DMS79 (cell line): Measurements from ENCODE around the gene SYPL2.
"Not testable (repeated sequence)": the region's sequence is repeated elsewhere in the genome, so short reads cannot be mapped to it uniquely, and the experiment has no call there.

ENCODE experiments used
- DNase-seq: peaks from one replicate; lab custom pipeline; 2025; lab: John Stamatoyannopoulos, UW

SYPL2 gene

DNA sequence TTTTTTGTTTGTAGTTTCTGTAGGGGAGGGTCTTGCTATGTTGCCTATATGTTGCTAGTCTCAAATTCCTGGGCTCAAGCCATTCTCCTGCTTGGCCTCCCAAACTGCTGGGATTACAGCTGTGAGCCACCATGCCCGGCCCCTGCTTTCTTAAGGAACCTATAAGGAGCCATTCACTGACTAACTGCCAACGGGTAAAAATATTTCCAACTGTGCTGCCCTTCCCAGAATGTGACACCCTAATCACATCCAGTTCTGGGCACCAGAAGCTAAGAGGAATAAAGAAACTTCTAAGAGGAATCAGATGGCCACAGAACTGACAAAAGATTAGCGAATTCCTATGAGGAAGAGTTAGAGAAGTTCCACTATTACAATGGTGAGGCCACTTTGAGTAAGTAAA, 6.4 kb downstream of the SYPL2 start:
- no peak for DNase-seq

DNA sequence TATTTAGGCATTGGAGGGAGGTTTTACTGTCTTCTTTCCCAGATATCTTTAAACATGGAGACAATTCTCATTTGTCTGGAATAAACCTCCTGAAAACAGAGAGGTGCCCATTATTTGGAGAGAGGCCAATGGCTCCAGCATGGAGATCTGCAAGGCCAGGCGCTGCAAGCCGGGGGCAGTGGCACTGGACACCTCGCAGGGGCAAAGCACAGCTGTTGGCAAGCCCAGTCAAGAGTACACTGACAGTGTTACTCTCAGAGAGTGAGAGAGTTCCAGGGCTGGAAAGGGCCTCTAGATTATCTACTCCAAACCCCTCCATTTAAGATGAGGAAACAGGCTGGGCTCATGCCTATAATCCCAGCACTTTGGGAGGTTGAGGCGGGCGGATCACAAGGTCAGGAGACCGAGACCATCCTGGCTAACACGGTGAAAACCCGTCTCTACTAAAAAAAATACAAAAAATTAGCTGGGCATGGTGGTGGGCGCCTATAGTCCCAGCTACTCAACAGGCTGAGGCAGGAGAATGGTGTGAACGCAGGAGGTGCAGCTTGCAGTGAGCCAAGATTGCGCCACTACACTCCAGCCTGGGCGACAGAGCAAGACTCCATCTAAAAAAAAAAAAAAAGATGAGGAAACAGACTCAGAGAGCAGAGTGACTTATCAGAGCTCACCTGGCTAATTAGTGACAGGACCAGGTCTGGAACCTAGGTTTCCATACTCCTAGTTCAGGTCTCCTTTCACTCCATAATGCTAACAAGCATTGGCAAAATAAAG, 7.1 kb downstream of the SYPL2 start:
- DNase-seq: not testable (repeated sequence)

DNA sequence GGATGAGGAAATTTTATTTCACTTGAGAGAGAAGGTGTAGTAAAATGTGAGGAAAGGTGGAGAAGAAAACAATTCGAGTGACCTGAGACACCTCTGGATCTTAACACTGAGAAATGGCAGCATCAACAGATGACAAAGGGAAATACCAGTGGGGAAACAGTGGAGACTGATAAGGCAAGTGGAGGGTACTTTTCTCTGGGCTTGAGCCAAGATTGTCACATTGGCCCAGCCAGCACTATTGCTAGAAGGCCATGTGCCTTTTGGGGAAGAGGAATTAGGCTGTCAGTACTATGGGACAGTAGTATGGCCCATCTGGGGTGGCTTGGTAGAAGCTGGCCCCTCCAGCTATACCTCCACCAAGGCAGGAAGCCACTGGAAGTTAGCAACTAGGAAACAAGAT, 8.4 kb downstream of the SYPL2 start:
- no peak for DNase-seq

DNA sequence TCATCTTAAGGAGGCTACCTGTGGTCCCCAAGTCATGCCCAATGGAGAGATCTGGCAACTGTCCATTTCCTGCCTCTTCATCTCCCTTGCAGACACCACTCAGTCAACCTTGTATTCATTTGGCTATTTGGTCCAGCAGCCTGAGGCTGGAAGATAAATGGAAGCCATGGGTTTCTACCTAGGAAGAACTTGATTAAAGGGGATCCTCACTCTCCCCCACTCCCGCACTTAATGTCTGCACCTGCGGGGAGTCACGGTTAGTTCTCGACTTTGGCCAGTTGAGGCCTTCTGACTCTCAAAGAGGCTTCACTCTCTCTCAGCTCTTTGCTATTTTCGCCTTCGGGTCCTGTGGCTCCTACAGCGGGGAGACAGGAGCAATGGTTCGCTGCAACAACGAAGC, 8.9 kb downstream of the SYPL2 start:
- no peak for DNase-seq

DNA sequence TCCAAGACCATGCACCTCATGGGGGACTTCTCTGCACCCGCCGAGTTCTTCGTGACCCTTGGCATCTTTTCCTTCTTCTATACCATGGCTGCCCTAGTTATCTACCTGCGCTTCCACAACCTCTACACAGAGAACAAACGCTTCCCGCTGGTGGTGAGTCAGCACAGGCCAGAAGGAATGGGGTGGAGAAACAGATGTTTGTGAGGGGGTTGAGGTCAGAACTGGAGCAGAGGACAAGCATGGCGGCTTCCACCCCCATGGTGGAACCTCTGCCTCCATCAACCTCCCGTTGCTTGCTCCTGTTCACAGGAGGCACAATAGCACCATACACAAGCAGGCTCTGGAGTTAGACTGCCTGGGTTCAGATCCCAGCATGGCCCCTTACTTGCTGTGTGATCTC, 10.5 kb downstream of the SYPL2 start:
- no peak for DNase-seq

DNA sequence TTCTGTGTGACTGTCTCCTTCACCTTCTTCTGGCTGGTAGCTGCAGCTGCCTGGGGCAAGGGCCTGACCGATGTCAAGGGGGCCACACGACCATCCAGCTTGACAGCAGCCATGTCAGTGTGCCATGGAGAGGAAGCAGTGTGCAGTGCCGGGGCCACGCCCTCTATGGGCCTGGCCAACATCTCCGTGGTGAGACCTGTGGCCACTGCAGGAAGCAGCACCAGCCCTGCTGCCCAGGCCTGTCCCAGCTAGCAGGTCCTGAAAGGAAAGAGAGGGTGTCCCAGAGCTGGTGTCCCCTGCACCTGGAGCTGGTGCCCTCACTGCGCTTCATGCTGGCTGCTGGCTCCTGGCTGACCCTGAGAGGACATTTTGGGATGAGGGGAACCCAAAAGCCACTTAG, 11.5 kb downstream of the SYPL2 start:
- no peak for DNase-seq

DNA sequence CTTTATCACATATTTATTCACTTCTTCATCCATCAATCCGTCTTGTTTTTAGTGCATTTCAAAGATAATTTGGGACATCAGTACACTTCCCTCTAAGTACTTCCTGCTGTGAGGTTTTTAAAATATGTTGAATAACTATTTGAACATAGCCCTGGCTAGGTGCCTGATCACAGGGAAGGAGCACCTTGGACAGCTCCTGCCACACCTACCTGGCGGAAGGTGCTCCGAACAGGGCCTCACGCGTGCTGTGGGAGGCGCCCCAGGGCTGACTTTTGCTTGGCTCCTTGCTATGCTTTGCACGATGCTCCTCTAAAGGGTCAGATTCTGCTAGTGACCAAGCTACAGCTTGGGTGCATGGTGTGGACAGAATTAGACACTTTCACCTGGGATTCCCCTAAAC, 12.5 kb downstream of the SYPL2 start:
- no peak for DNase-seq

DNA sequence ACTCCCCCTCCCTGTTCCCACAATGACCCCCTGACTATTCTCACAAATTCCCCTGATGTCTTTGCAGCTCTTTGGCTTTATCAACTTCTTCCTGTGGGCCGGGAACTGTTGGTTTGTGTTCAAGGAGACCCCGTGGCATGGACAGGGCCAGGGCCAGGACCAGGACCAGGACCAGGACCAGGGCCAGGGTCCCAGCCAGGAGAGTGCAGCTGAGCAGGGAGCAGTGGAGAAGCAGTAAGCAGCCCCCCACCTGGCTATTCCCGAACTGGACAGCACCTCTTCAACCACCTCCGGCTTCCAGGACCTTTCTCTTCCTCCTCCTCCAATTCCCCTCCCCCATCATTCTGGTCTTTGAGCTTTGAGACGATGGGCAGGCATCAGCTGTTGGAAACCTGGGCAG, 13.0 kb downstream of the SYPL2 start:
- DNase-seq: no peak

DNA sequence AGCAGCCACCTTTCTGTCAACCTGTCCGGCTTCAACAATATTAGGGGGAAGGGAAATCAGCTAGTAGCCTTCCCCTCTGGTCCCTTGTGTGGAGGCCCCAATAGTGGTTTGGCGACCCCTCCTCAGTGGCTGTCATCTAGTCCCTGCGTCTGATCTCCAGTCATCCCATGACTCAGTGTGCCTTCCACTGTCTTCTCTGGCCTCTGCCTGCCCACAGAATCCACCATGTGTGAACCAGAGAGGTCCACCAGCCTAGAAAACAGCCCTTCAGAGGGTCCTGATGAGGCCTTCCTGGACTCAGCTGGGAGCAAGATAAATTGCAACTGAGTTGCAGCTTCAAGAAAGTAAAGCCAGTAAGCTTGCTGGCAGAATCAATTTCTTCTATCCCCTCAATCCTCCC, 13.6 kb downstream of the SYPL2 start:
- DNase-seq: no peak

DNA sequence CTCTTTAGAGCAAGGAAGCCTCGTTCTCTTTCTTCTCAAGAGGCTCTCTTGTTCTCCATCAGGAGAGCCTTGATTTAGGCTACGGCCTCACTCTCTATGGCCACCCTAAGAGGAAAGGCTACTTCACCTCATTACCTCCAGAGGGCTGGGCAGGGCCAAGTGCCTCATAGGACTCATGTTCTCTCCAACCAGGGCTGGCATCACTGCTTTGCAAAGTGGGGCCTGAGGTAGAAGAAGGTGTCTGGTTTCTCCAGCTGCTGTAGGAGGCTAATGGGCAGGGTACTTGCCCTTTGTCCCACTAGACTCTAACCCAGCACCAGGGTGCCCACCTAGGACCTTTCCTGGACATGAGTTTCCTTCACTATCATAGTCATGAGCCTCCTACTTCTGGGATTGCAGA, 15.3 kb downstream of the SYPL2 start:
- DNase-seq: peak; percentile 11

DNA sequence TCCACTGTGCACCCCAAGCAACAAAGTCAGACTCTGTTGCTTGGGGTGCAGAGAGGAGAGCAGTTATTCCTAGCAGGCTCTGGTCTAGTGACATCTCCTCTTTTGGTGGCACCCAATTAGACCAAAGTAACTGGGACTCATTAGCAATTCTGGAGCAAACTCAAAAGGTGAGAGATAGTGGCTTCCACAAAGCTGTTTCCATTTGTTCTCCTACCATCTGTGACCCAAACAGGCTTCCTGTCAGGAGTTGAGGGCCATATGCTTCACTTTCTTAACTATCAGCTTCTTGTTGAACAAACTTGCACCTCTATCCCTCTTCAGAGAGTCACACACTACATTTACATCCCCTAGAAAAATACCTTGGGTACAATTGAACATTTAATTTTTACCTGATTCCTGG, 15.9 kb downstream of the SYPL2 start:
- no peak for DNase-seq

DNA sequence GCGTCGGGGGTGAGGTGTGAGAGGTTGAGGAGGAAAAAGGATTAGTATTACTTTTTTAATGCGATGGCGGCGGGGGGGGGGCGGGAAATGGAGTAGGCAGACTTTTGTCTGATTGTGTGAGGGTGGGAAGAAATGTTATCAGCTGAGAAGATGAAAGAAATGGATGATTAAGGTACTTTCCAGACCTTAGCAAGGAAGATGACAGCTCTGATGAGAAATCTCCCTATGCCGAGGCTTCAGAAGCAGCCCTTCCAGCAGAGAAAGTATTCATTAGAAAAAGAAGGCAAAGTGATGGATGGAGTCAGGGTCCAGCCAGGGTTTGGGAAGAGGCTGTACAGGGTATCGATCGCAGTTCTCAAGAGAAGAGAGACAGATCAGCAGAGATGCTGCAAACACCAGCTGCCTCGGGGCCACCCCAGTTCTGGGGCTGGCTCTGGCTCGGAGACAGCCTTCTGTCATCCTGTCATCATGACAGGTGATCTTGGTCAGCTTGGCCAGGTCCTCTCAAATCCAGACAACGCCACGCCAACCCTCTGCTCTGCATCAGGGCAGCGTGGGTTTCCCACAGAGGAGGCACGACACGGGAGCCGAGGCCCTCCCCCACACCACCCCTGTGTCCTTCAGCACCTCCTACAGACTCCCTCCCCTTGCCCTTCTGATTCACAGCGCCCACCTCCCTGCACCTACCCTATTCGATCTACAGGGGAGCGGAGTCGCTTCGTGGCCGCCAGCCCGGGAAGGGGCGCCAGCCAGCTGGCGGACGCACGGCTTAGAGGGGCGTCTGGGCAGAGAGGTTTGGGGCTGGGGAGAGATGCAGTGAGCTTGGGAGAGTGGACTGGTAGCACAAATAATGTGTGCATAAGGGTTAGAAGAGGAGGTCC, 16.7 kb downstream of the SYPL2 start:
- peak; percentile 43 for DNase-seq

DNA sequence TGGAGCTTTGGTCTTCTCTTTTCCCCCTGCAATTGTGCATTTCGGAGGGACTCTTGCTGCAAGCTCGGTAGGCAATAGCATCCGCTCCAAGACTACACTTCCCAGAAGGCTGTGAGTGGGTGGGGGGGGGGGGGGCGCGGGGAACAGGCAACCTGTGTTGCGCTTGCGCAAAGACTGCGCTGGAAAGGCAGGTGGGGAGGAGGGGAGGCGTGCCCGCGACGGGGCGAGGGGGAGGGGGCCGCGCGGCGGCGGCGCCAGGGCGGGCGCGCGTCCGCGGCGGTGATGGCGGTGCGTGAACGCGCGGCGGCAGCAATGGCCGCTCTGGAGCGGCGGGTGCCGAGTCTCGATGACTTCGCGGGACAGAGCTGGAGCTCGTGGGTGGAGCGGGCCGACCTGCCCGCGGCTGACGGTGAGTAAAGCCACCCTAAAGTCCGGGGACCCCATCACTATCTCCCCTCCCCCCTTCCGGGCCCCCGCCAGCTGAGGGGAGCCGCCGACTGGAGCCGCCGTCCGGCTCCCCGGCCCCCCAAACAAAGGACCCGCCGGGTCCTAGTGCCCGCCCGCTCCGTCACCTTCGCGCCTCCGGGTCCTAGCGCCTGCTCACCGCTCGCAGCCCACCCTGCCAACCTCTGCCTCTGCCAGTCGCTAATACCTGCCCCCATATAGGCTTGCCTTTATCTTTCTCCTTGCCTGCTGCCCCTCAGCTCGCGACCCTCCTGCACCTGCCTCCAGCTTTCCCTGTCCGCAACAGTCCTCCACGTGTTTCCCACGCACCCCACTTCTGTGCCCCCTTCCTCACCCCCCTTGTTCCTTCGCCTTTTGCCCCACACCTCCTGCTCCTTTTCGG, 17.5 kb downstream of the SYPL2 start, which contains the start of gene ATXN7L2:
Gene ATXN7L2, plus strand, starts transcription at position 234 of the 847 bp plus-strand sequence. Its CDS starts 49 bp downstream, at position 283.
- peak; percentile 79 for DNase-seq

DNA sequence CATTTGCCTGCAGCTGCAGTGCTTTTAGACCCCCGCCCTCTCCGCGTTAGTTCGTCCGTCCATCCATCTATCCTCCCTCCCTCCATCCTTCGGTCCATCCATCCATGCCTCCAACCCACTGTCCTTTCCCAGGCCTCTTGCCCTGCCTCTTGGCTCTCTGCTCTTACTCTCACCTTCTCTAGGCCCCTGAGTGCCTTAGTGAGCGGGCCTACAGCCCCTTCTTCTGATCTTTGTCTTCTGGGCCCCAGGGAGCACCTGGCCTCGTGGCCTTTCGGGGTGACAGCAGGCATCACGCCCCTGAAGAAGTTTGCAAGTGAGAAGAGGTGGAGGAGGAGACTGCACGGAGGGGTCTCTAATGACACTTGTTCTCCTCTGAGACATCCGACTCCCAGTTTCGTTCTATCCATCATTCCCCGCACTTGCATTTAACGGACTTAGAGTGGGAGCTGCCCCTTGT, 18.2 kb downstream of the SYPL2 start:
- DNase-seq: no peak

DNA sequence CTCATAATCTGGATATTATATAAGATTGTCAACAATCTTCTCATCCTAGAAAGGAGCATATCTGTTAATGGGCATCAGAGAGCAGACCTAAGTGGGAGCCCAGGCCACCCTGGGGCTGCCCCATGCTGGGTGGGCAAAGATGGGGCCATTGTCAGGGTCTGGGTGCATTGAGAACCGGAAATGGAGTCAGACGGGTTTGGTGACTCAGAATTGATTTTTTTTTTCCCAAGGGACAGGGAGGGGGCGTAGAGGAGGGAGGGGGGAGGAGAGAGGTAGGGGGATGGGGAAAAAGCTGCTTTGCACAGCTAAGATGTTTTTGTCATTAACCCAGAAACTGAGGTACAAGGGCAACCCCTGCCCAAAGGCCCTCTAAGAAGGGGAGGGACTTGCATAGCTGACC, 18.7 kb downstream of the SYPL2 start:
- no peak for DNase-seq

DNA sequence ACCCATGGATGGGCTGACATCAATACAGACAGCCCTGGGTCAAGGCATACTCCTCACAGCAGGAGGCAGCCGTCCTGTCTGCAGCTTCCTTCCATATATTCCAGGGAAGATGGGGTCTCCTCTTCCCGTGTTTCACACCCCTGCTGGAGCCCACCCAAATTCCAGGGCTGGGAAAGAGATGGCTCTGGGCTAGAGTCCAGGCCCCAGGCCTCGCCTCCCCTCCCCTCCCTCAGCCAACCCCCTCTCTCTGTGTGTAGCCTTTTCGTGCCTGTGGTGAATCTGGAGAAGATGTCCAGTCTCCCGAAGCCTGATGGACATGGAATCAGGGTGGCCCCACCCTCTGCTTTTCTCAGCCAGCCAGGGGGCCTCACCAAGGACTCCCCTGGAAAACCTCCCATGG, 20.9 kb downstream of the SYPL2 start:
- no peak for DNase-seq

DNA sequence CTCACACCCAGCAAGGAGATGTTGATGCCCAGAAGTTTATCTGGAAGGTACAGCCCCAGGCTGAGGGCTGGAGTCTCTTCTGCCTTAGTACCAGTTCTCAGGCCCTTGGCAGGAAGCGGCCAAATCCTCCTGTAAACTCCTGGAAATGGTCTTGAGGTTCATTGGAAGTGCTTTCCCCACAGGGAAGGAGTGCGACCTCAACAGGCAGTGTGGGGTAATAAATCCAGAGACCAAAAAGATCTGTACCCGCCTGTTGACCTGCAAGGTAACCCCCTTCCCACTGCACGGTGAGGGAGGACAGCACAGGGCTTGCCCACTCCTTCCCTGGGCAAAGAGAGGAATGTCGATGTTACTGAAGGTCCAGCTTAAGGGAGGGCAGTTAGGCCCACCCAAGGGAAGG, 21.9 kb downstream of the SYPL2 start:
- DNase-seq: no peak

DNA sequence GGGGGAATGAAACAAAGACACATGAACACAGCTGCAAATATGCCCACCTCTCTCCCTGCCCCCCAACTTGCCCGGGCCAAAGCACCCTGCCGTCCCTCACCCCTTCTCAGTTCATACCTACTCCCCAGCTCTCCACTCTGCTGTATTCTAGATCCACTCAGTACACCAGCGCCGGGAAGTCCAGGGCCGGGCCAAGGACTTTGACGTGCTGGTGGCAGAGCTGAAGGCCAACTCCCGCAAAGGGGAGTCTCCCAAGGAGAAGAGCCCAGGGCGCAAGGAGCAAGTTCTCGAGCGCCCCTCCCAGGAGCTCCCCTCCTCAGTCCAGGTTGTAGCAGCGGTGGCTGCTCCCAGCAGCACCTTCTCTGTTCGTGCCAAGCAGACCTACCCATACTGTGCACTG, 22.4 kb downstream of the SYPL2 start:
- no peak for DNase-seq

DNA sequence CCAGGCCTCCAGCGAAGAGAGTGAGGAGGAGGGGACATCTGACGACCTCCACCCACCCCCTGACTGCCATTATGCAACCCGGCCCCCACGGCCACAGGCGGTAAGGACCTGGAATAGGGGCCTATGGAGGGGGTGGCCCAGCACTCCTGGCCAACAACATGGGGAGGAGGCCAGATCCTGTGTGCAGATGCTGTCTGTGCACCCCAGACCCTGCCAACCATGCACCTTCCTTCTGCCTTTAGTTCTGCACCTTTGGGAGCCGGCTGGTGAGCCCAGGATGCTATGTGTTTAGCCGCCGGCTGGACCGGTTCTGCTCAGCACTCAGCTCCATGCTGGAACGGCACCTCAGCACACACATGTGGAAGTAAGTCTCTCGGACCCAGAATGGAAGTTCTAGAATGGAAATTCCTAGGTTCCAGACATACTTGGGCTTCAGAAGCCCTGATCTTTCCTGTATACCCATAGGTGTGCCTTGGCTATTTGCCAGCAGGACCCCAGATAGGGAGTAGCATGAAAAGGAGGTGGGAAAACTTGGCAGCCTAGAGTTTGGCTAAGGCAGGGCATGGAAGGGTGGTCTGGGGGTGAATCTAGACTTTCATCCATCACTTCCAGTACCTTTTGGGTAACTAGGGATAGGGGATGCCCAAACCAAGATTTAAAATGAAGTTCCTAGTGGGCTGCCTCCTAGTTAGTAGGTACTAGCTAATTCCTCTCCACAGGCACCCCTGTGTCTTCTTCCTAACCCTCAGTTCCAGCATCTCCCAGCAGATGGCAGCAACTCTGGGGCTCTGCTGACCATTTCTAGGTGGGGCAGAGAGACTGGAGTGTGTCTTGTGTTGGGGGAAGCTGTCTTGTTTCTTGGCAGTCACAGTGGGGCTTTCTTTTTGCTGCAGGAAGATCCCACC, 23.9 kb downstream of the SYPL2 start:
- peak; percentile 21 for DNase-seq

DNA sequence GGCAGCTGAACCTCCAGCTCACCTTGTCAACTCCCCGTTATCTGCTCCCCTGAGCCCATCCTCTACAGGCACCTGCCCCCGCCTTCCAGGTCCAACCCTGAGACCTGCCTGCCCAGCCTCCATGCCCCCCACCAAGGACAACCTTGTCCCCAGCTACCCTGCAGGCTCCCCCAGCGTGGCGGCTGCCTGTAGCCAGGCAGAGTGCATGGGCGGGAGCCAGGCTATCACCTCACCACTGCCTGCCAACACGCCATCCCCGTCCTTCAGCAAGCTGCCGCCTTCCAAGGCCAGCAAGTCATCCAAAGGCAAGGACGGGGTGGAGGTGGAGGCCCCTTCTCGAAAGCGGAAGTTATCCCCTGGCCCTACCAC, 24.6 kb downstream of the SYPL2 start:
- no peak for DNase-seq

DNA sequence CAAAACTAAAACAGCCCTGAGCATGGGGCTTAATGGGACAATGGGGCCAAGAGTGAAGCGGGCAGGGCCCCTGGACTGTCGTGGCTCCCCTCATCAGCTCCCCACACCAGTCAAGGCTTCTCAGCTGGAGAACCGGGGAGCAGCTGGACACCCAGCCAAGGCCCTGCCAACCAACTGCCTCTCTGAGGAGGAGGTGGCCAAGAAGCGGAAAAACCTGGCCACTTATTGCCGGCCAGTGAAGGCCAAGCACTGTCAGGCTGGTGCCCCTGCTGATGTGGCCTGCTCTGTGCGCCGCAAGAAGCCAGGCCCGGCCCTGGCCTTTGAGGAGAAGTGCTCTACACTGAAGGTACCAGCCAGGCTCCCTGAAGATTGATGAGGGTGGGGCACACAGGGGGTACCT, 25.0 kb downstream of the SYPL2 start:
- DNase-seq: no peak
